Measurements from ENCODE around the gene SLC2A6. TPM values are rescaled to one million over a fixed set of nuclear protein-coding genes. Genes with fewer than 3 reads are reported as not detected.
A peak's percentile ranks its signal among the peaks of the same experiment; 100 is the strongest.

Gene SLC2A6
- total and polyA plus RNA-seq, 2 donors (not counting 1 experiment from before 2014, with no cell fraction given) = 7.6 to 9.1 TPM

DNA sequence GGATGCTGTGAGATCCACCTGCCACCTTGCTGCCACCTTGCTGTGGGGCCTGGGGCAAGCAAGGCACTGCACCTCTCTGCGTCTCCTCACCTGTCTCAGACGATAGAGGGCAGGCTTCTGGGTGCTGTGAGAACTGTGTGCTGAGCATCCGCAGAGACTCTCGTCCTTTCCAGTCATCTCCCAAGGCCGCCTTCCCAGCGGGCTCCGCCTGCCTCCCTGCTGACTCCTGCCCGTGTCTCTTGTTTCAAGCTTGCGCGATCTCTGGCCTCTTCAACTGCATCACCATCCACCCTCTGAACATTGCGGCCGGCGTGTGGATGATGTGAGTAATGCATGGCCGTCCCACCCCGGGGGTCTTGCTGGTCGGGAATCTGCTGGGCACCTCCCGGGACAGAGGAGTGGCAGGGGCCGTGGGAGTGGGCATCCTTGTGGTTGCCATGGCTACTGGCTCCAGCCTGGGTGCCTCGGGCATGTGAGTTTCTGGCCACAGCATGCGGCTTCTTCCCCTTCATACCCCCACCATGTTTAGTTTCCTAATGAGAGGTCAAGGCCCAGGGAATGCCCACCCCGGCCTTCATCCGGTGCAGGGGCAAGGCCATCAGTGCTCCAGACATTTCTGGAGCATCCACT is 15.6 kb downstream of the SLC2A6 start:
- no peaks in the 10 kb centered on the region for H3K9me3 ChIP-seq (ENCODE audit: control insufficient read depth, insufficient read depth, low read depth, low read length)
- H2AFZ ChIP-seq (ENCODE audit: low read length) = no peak overlapping the region
- no peaks in the 10 kb centered on the region for H3K27me3 ChIP-seq (ENCODE audit: control insufficient read depth, insufficient read depth, low read length)
- TF ChIP-seq, protein P1, sequence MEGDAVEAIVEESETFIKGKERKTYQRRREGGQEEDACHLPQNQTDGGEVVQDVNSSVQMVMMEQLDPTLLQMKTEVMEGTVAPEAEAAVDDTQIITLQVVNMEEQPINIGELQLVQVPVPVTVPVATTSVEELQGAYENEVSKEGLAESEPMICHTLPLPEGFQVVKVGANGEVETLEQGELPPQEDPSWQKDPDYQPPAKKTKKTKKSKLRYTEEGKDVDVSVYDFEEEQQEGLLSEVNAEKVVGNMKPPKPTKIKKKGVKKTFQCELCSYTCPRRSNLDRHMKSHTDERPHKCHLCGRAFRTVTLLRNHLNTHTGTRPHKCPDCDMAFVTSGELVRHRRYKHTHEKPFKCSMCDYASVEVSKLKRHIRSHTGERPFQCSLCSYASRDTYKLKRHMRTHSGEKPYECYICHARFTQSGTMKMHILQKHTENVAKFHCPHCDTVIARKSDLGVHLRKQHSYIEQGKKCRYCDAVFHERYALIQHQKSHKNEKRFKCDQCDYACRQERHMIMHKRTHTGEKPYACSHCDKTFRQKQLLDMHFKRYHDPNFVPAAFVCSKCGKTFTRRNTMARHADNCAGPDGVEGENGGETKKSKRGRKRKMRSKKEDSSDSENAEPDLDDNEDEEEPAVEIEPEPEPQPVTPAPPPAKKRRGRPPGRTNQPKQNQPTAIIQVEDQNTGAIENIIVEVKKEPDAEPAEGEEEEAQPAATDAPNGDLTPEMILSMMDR (conservative IDR thresholded peaks at IDR 0.05 in 1 of 2, IDR thresholded peaks at IDR 0.05 in 1 of 2; ENCODE audit: low read depth in 1 of 2, low read length in 2 of 2) = no peak
- no peak for TF ChIP-seq EZH2 (IDR thresholded peaks at IDR 0.05; ENCODE audit: low read length, missing control alignments)
- H3K4me3 ChIP-seq (replicated peaks in 1 of 4; ENCODE audit: control extremely low read depth in 1 of 4, insufficient read depth in 1 of 4, low read depth in 3 of 4, low read length in 4 of 4) = no peak overlapping the region
- no peaks in the 10 kb centered on the region for H3K36me3 ChIP-seq (ENCODE audit: control insufficient read depth, insufficient read depth, low read length)
- no peaks in the 10 kb centered on the region for H4K20me1 ChIP-seq (ENCODE audit: control insufficient read depth, extremely low read depth, insufficient read depth, low read length)
- no peak overlapping the region for H3K4me2 ChIP-seq (ENCODE audit: extremely low read depth, insufficient read depth, low read length)
- H3K4me1 ChIP-seq (ENCODE audit: control insufficient read depth, extremely low read depth, insufficient read depth, low read length) = peaks cover 5% of the 10 kb centered on the region
- no peaks in the 10 kb centered on the region for H3K79me2 ChIP-seq (ENCODE audit: control insufficient read depth, insufficient read depth, low read length)
- no peak overlapping the region for H3K9ac ChIP-seq (ENCODE audit: insufficient read depth, low read length)
- no peak overlapping the region for H3K27ac ChIP-seq (ENCODE audit: insufficient read depth, low read length)
- no peak for DNase-seq (ENCODE audit: low read depth in 2 of 2)

- Histone ChIP-seq H3K79me2 (ENCODE audit: control insufficient read depth, insufficient read depth, low read length) (no peaks in the 10 kb centered on the region), H3K36me3 (ENCODE audit: control insufficient read depth, insufficient read depth, low read length) (no peaks in the 10 kb centered on the region), H3K4me2 (ENCODE audit: extremely low read depth, insufficient read depth, low read length) (no peak overlapping the region), H3K4me3 (replicated peaks in 1 of 4; ENCODE audit: control extremely low read depth in 1 of 4, insufficient read depth in 1 of 4, low read depth in 3 of 4, low read length in 4 of 4) (no peak overlapping the region), H3K4me1 (ENCODE audit: control insufficient read depth, extremely low read depth, insufficient read depth, low read length) (peaks cover 5% of the 10 kb centered on the region), H2AFZ (ENCODE audit: low read length) (no peak overlapping the region), H3K27ac (ENCODE audit: insufficient read depth, low read length) (no peak overlapping the region), H3K9me3 (ENCODE audit: control insufficient read depth, insufficient read depth, low read depth, low read length) (no peaks in the 10 kb centered on the region), H3K9ac (ENCODE audit: insufficient read depth, low read length) (no peak overlapping the region), H3K27me3 (ENCODE audit: control insufficient read depth, insufficient read depth, low read length) (no peaks in the 10 kb centered on the region), H4K20me1 (ENCODE audit: control insufficient read depth, extremely low read depth, insufficient read depth, low read length) (no peaks in the 10 kb centered on the region)
- DNase-seq (ENCODE audit: low read depth in 2 of 2) = no peak
- TF ChIP-seq, protein P1 (conservative IDR thresholded peaks at IDR 0.05 in 1 of 2, IDR thresholded peaks at IDR 0.05 in 1 of 2; ENCODE audit: low read depth in 1 of 2, low read length in 2 of 2) = no peak
- no peak for TF ChIP-seq EZH2 (IDR thresholded peaks at IDR 0.05; ENCODE audit: low read length, missing control alignments)
Observed at GRCh38 chr9:133461975-133462374, 16.9 kb downstream of the SLC2A6 start.

DNA sequence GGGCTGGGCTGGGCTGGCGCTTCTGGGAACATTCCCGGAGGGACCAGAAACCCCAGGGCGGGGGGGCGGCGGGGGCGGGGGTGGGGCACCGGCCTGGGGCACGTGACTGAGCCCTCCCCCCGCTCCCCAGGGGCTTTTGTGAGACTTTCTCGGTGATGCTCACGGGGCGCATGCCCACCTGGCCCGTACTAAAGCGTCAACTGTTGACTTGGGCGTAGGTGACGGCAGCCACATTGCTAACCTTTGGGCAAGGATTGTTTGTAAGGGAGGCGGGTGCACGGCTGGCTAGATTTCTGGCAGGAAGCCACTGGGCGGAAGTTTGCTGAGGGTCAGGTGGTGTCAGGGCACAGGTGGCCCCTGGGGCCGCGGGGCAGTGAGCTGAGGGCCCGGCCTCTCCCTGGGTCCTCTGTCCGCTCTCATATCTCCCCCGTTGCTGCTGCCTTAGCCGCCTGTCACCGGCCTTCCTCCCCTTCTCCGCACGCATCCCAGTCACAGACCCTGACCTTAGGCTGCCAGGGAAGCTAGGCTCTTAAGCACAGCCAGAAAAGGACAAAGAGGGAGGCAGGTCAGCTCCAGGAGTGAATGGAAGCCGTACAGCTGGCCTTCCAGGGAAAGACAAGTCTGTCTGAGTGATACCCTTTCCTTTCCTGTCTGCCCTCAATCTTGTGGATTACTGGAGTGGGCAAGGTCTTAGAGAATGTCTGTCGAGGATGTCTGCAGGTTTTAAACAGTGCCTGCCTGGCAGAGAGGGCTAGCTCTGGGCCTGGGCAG is 18.3 kb downstream of the SLC2A6 start:
- TF ChIP-seq, protein P1 (conservative IDR thresholded peaks at IDR 0.05 in 1 of 2, IDR thresholded peaks at IDR 0.05 in 1 of 2; ENCODE audit: low read depth in 1 of 2, low read length in 2 of 2) = no peak
- no peak for TF ChIP-seq EZH2 (IDR thresholded peaks at IDR 0.05; ENCODE audit: low read length, missing control alignments)
- Histone ChIP-seq H3K36me3 (ENCODE audit: control insufficient read depth, insufficient read depth, low read length) (no peaks in the 10 kb centered on the region), H3K27me3 (ENCODE audit: control insufficient read depth, insufficient read depth, low read length) (no peaks in the 10 kb centered on the region), H3K79me2 (ENCODE audit: control insufficient read depth, insufficient read depth, low read length) (no peaks in the 10 kb centered on the region), H3K4me1 (ENCODE audit: control insufficient read depth, extremely low read depth, insufficient read depth, low read length) (peaks cover 5% of the 10 kb centered on the region), H3K9ac (ENCODE audit: insufficient read depth, low read length) (peak overlapping the region; percentile 95), H4K20me1 (ENCODE audit: control insufficient read depth, extremely low read depth, insufficient read depth, low read length) (no peaks in the 10 kb centered on the region), H3K4me2 (ENCODE audit: extremely low read depth, insufficient read depth, low read length) (peak overlapping the region; percentile 85), H3K9me3 (ENCODE audit: control insufficient read depth, insufficient read depth, low read depth, low read length) (no peaks in the 10 kb centered on the region), H3K4me3 (replicated peaks in 1 of 4; ENCODE audit: control extremely low read depth in 1 of 4, insufficient read depth in 1 of 4, low read depth in 3 of 4, low read length in 4 of 4) (peak overlapping the region; percentile 65 to 85 (median 75)), H3K27ac (ENCODE audit: insufficient read depth, low read length) (no peak overlapping the region), H2AFZ (ENCODE audit: low read length) (no peak overlapping the region)
- DNase-seq (ENCODE audit: low read depth in 2 of 2) = peak; percentile 10 to 20
